HG03565 (cell line): ENCODE measurements around the gene SPANXN5.
"Not testable (repeated sequence)": the region's sequence is repeated elsewhere in the genome, so short reads cannot be mapped to it uniquely, and the experiment has no call there.

ENCODE experiments used
- ATAC-seq: cut with Tn5 transposase; IDR thresholded peaks from one replicate; pipeline ENCODE4 v1.9.1; 2021; ENCODE audit warnings: mild to moderate bottlenecking, moderate library complexity; ENCODE audit not compliant: unreplicated experiment

The SPANXN5 gene

GRCh38 chrX:52797327-52797726 lies at the start of gene SPANXN5:
TSS of gene SPANXN5 (minus strand) at chrX:52797427. CDS start at chrX:52797348, 79 bp downstream.
- not testable (repeated sequence) for ATAC-seq

DNA sequence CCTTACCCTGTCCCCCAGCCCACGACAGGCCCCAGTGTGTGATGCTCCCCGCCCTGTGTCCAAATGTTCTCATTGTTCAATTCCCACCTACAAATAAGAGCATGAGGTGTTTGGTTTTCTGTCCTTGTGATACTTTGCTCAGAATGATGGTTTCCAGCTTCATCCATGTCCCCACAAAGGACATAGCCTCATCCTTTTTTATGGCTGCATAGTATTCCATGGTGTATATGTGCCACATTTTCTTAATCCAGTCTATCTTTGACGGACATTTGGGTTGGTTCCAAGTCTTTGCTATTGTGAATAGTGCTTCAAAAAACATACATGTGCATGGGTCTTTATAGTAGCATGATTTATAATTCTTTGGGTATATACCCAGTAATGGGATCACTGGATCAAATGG lies 46.4 kb upstream of the SPANXN5 start:
- ATAC-seq, result not testable (repeated sequence)

- no peak for ATAC-seq
Observed at GRCh38 chrX:52839137-52839536, 41.9 kb upstream of the SPANXN5 start.

- no peak for ATAC-seq
Observed at GRCh38 chrX:52830551-52830950, 33.3 kb upstream of the SPANXN5 start.

- ATAC-seq, result no peak
Observed at GRCh38 chrX:52824608-52825007, 27.4 kb upstream of the SPANXN5 start.

DNA sequence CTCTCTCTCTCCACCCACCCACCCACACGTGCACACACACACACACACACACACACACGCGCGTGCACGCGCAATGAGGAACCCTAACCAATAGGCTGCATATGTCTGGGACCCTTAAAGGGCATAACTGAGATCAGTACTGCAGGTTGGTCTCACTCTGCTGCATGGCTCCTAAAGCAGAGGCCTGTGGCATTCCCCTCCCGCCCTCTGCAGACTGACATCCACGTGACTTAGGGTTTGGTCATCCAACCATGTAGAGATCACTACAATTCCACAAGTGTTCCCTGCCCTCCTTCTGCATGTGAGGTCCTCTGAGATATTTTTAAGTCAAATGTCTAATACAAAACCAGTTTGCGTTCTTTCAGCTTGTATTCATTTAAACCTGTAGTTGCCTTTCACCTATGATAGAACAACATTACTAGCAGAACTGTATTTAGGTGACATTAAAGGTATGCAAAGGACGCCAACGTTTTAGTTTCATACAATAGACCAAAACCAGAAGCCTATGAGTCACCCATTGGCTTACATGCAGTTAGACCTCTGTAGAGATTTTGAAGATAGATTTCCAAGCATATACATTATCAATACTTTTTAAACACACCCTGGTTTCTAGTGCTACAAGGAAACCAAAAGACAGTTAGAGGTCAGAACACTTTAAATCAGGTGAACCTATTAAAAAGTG lies 24.0 kb upstream of the SPANXN5 start:
- ATAC-seq, result no peak

DNA sequence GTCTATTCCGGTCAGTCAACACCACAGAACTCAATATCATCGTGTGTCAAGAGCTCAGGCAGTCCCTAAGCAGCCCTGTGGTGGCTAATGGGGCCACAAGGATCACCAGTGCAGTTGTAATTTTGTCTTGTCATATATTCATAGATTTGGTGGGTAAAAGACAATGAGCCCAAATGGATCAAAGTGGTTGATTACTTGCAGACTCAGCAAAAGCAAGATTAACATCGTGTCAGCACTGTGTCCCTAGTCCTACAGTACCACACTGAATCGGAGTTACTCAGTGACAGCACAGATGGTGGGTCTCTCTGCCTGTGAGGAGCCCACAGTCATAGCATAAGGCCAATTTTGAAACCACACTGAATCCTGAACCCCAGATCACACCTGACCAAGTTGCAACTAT lies 22.6 kb upstream of the SPANXN5 start:
- no peak for ATAC-seq

GRCh38 chrX:52811065-52811625 lies 13.9 kb upstream of the SPANXN5 start, which contains the start of gene XAGE5:
TSS of gene XAGE5 (plus strand) at chrX:52811287. CDS start at chrX:52812567, 1,280 bp downstream.
- no peak for ATAC-seq

DNA sequence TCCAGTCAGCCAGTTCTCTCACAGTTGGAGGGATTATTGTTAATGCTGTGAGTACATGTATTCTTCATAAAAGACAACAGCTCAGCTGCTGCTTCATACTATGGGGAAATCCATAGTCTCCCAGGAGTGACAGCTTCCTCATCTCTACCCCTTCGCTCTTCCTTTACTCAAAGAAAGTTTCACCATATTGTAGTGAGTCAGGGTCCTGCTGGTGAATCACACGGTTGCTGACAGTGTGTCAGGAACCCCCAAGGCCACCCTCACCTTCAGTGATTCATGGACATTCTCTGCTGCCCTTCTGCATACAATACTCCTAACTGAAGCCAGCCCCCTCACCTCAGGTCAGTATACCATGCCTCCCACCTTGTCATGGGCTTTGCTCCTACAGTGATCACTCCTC lies 7.6 kb upstream of the SPANXN5 start:
- ATAC-seq, result not testable (repeated sequence)

- not testable (repeated sequence) for ATAC-seq
Observed at GRCh38 chrX:52773504-52773903, 23.7 kb downstream of the SPANXN5 start.

DNA sequence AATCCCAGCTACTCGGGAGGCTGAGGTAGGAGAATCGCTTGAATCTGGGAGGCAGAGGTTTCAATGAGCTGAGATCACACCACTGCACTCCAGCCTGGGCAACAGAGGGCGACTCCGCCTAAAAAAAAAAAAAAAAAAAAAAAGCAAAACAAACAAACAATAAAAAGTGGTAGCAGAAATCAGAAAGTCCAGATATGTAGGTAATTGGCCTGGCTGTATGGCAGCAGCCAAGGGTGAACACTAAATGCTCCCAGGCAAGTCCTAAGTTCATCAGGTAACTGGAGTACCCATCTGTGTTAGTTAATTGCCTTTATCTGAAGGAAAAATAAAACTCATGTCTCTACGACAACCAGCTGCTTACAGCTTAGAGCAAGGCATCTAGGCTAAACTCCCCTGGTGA lies 31.2 kb downstream of the SPANXN5 start:
- ATAC-seq, result not testable (repeated sequence)

DNA sequence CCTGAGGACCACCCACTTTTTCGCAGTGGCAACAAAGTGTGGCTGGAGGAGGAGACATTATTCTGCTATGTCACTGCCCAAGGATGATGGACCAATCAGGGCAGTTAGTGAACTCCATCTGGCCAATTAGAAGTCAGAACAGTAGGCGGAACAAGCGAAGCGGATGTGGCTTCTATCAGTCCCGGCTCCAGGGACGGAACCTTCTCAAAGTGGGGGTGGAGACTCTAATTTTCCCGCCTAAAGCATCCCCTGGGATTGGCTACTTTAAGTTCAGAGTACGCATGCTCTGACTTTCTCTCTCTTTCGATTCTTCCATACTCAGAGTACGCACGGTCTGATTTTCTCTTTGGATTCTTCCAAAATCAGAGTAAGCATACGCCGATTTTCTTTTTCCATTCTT lies 46.3 kb downstream of the SPANXN5 start, which contains the start of gene SSX2B:
Gene SSX2B (plus strand): TSS at position 301 of the 400 bp plus-strand sequence. CDS start 1,429 bp downstream, outside the sequence.
- ATAC-seq, result not testable (repeated sequence)
